Nasal cavity respiratory epithelium epithelial cell of viscerocranial mucosa (primary cell): ENCODE results near the gene SEC14L2. TPM values are rescaled to one million over a fixed set of nuclear protein-coding genes. Genes with fewer than 3 reads are reported as not detected.

Source experiments
- total RNA-seq: library from RNA; depleted of rRNA; stranded (reverse); fragments of >200 nt; gene quantifications from 2 replicates; pipeline ENCODE4 v1.2.3, GENCODE V29; 2014

Gene SEC14L2
- total RNA-seq: 17.4 and 67.0 TPM in 2 replicates

DNA sequence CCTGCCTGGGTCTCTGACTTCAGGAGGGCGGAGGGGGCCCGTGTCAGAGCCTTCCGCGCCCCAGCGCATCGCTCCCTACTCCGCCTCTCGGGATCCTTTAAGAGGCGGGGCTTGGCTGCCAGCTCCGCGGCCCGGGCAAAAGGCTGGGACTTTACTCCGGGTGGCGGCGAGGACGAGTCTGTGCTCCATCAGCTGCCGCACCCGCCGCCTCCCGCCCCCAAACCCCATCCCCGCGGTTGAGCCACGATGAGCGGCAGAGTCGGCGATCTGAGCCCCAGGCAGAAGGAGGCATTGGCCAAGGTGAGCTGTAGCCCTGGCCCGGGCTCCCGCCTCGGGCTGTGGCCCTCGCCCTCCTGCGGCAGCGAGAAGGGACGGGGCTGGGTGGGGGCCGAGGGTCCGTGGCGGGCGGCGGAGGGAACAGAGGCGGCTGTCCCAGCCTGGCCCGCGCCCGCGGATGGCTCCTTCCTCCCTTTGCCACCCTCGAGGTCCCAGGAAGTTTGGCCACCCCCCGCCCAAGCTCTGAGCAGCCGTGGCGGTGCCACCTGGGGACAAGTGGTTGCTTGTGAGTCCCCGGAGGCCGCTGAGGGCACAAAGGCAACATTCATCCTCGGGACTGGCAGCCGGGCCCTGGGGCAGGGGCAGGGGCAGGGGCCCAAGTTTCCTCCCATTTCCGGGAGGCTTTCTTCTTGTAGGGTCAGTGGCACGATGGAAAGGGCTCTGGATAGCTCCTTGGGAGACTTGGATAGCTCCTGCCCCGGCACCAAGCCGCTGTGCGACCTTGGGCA is at the start of gene SEC14L2:
Gene SEC14L2 (plus strand): TSS at position 148 of the 785 bp plus-strand sequence. CDS start 99 bp downstream, at position 247.

DNA sequence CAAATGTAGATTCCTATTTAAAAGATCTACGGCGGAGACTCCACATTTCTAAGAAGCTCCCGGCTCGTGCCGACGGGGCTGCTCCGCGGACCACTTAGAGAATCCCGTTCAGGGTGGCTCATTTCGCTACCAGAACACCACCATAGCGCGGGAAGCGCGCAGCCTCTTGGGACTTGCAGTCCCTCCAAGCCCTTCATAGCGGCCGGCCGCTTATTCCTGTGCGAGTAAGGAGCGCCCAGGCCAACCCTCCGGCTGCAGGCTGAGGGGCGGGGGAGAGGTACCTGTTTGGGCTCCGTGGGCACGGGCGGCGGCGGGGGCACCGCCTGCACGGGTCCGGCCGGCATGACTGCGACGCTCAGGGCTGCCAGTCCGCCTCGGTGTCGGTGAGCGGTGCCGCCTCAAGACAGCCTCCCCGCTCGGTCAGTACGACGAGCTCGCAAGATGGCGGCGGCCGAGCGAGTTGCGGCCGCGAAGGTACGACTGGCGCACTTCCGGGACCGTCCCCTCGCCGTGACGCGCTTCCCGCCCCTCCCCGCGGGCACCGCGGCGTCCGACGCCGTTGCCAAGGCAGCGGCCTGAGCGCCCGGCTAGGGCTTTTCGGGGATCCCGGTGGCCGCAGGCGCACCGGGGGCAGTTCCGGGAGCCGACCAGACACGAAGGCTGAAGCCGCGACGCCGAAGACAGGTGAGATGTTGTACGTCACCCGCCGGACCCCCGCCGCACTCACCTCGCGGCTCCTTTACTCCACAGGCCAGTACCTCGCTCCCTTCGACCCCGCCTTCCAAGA is 40.2 kb upstream of the SEC14L2 start, which contains the start of the genes CCDC157 and SF3A1:
Gene CCDC157 (plus strand): TSS at position 559 of the 787 bp plus-strand sequence. CDS start 8,994 bp downstream, outside the sequence.
Gene SF3A1 (minus strand): TSS at position 446 of the 787 bp plus-strand sequence. CDS start 102 bp downstream, at position 344.

DNA sequence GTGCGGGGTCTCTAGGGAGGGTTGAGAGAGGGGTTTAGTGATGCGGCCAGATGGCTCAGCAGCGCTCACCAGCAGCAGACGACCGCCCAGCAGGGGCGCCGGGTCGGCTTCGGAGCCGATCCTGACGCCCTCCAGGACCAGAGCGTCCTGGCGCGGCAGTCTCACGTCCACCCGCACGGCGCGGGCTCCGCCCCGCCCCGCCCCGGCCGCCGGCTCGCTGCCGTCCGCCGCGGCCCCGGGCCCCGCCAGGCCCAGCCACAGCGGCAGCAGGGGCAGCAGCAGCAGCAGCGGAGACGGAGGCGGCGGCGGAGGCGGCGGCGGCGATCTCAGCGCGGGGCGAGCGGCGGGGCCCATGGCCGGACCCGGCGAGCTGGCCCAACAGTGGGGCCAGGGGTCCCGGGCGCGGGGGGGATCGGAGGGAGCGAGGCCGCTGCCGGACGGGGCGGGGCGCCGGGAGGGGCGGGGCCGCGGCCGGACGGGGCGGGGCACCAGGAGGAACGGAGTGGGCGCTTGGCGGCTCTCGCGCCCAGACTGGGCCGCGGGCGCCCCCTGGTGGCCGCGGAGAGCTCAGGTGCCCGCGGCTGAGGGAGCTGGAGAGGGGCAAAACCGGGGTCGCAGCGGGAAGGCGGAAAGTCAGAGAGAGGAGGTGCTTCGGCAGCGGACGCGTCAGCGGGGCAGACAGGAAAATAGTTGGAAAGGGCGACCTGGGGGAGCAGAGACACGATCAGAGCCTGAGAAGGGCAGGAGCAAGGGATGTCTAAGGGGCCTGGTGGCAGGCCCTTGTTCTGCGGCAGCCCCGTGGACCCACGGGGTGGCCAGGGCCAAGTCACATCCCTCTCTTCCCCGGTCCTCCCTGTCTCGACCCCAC is 9.6 kb upstream of the SEC14L2 start, which contains the start of gene RNF215:
Gene RNF215 (minus strand): TSS at position 452 of the 868 bp plus-strand sequence. CDS start 98 bp downstream, at position 354.

DNA sequence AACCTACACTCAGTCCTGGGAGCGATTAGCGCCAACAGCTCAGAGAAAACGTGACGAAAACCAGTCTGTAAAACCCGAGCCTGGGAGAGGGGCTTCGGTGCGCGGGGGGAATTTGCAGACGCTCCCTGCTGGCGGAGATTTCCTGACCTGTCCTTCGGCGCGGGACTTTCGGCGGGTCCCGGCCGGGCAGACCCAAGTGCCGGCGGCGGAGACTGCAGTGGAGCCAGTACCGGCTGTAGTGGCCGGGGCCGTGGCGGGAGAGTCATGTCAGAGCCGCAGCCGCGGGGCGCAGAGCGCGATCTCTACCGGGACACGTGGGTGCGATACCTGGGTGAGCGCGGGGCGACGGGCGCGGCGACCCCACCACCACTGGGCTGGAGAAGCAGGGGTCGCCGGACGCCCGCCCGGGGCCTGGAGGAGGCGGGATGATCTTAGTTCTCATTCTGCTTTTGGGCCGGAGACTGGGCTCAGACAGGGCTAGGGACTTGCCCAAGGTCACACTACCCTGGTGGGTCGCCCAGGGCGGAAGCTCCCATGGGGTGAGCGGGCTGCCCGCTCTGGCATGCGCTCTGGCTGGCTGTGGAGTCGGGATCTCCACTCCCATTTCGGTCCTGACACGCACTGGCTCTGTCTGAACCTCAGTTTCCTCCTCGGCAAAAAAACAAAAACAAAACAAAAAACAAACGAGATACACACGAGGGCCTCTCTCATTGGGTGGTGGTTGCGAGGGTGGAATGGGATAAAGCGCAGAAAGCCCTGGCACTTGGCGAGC is 29.0 kb downstream of the SEC14L2 start, which contains the start of gene MTFP1:
Gene MTFP1 (plus strand): TSS at position 153 of the 772 bp plus-strand sequence. CDS start 112 bp downstream, at position 265.

DNA sequence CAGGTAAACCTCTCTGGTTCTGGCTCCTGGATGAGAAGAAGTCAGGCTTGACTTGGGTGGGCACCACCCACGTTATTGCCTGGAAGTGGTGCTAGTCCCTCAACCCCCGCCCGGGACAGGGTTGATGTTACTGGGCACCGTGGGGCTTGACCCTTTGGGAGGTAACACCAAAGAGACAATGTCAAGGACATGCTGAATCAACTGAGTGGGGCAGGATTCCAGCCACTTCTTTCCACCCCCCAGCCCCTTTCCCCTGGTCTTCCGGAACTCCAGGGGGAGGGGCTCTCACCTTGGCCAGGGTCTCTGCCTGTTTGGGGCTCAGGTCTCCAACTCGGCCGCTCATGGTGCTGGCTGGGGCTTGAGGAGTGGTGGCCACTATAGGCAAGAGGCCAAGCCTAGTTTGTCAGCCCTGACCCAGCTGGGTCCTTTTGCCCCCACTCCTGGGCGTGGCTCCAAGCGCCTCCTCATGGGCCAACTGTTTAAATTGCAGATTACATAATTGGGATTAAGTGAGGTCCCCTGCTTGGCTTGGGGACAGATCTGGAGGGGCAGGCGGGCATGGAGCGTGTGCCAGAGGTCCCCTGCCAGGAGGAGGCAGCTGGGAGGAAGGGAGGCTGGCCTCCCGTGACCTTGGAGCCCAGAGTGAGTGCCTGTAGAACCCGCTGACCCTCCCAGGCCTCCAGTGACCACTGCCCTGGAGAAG is 74.9 kb downstream of the SEC14L2 start, which contains the start of gene SEC14L3:
Gene SEC14L3 (minus strand): TSS at position 402 of the 703 bp plus-strand sequence. CDS start 59 bp downstream, at position 343.

Other genes starting within 250 kb of the SEC14L2 start
- 0.68 and 6.1 TPM in 2 replicates for gene LIF, start 150.3 kb upstream of the SEC14L2 start, total RNA-seq
- gene OSM, start 130.2 kb upstream of the SEC14L2 start, total RNA-seq: not detected in 2 replicates
- 1.7 and 12.2 TPM in 2 replicates for gene CASTOR1, start 107.5 kb upstream of the SEC14L2 start, total RNA-seq
- gene TBC1D10A, start 70.1 kb upstream of the SEC14L2 start, total RNA-seq: 10.3 and 23.1 TPM in 2 replicates
- gene SF3A1, start 40.1 kb upstream of the SEC14L2 start, total RNA-seq: 12.0 and 44.5 TPM in 2 replicates
- 0.34 and 1.1 TPM in 2 replicates for gene CCDC157, start 40.0 kb upstream of the SEC14L2 start, total RNA-seq
- gene RNF215, start 9.6 kb upstream of the SEC14L2 start, total RNA-seq: 9.2 and 14.9 TPM in 2 replicates
- gene MTFP1, start 28.8 kb downstream of the SEC14L2 start, total RNA-seq: 10.6 and 17.8 TPM in 2 replicates
- gene SEC14L3, start 75.0 kb downstream of the SEC14L2 start, total RNA-seq: not detected in 2 replicates
- 0.36 TPM in 1 of 2 replicates, not detected in the other for gene SEC14L4, start 108.7 kb downstream of the SEC14L2 start, total RNA-seq
- gene SEC14L6, start 149.7 kb downstream of the SEC14L2 start, total RNA-seq: 0.14 TPM in 1 of 2 replicates, not detected in the other
- 0.07 and 0.34 TPM in 2 replicates for gene GAL3ST1, start 177.6 kb downstream of the SEC14L2 start, total RNA-seq
- 92.6 and 95.3 TPM in 2 replicates for gene PES1, start 194.9 kb downstream of the SEC14L2 start, total RNA-seq
- 1.0 and 3.3 TPM in 2 replicates for gene TCN2, start 210.2 kb downstream of the SEC14L2 start, total RNA-seq
- gene SLC35E4, start 238.8 kb downstream of the SEC14L2 start, total RNA-seq: 7.5 and 9.9 TPM in 2 replicates